Keratinocyte (primary cell): ENCODE measurements around the gene ZSWIM6.

Source experiments
- EZH2 ChIP-seq: IDR thresholded peaks from one replicate; pipeline ENCODE4 v1.6.1; 2012; ENCODE audit warnings: inconsistent platforms, mild to moderate bottlenecking, low read length, moderate library complexity
- TF ChIP-seq, protein P1 (sequence below), 3 experiments: IDR thresholded peaks in 1 of 3; conservative IDR thresholded peaks in 1 of 3; optimal IDR thresholded peaks in 1 of 3; 2 replicates in 2 of 3; 3 replicates in 1 of 3; pipeline versions ENCODE3 to v1.5.1; 2011; ENCODE audit warnings: low read length in 3 of 3, mild to moderate bottlenecking in 3 of 3, moderate library complexity in 2 of 3, control low read depth in 1 of 3, inconsistent platforms in 1 of 3; ENCODE audit not compliant: insufficient read depth in 2 of 3; ENCODE audit errors: extremely low read depth in 1 of 3

- TF ChIP-seq, protein P1, sequence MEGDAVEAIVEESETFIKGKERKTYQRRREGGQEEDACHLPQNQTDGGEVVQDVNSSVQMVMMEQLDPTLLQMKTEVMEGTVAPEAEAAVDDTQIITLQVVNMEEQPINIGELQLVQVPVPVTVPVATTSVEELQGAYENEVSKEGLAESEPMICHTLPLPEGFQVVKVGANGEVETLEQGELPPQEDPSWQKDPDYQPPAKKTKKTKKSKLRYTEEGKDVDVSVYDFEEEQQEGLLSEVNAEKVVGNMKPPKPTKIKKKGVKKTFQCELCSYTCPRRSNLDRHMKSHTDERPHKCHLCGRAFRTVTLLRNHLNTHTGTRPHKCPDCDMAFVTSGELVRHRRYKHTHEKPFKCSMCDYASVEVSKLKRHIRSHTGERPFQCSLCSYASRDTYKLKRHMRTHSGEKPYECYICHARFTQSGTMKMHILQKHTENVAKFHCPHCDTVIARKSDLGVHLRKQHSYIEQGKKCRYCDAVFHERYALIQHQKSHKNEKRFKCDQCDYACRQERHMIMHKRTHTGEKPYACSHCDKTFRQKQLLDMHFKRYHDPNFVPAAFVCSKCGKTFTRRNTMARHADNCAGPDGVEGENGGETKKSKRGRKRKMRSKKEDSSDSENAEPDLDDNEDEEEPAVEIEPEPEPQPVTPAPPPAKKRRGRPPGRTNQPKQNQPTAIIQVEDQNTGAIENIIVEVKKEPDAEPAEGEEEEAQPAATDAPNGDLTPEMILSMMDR (optimal IDR thresholded peaks at IDR 0.05 in 1 of 3, IDR thresholded peaks at IDR 0.05 in 1 of 3, conservative IDR thresholded peaks at IDR 0.05 in 1 of 3; ENCODE audit: extremely low read depth in 1 of 3, insufficient read depth in 2 of 3, low read length in 3 of 3): no peak
- TF ChIP-seq EZH2: no peak
These were observed 135.9 kb downstream of the ZSWIM6 start for GRCh38 chr5:61467766-61468482.
